ENCODE results near the gene CTDP1. TPM values are rescaled to one million over a fixed set of nuclear protein-coding genes. Genes with fewer than 3 reads are reported as not detected.
A peak's percentile ranks its signal among the peaks of the same experiment; 100 is the strongest.

Gene CTDP1
- 10 to 100 TPM; 18.6 to 35.3 (median 27.4) TPM for total RNA-seq

GRCh38 chr18:79679552-79680099 is at the start of gene CTDP1:
Gene CTDP1, plus strand, starts transcription at chr18:79679803. Its CDS starts 145 bp downstream, at chr18:79679948.
- TF ChIP-seq EP300 (IDR thresholded peaks at IDR 0.05): no peak
- no peak for TF ChIP-seq CTCF (IDR thresholded peaks at IDR 0.05)
- peak in 2 of 3 donors; percentile 25 to 49 for TF ChIP-seq POLR2AphosphoS5 (IDR thresholded peaks at IDR 0.05)
- peak in 1 of 2 donors; percentile 52 for TF ChIP-seq POLR2A (IDR thresholded peaks at IDR 0.05)
- H3K27me3 ChIP-seq: no peaks in the 10 kb centered on the region
- no peaks in the 10 kb centered on the region for H3K9me3 ChIP-seq
- peak within 1 kb of the TSS; percentile 99 for H3K27ac ChIP-seq
- peak within 1 kb of the TSS; percentile 99 for H3K4me3 ChIP-seq
- no peaks in the 10 kb centered on the region for H3K36me3 ChIP-seq
- no CpG with 5 or more reads among the region's 88 CpGs for WGBS
- DNase-seq (ENCODE audit: low spot score in 2 of 2): peak; percentile 92 to 96
- peaks cover 40% of the 10 kb centered on the region for H3K4me1 ChIP-seq

- H3K4me3 ChIP-seq: no peak overlapping the region
- H3K27me3 ChIP-seq: no peaks in the 10 kb centered on the region
- no peaks in the 10 kb centered on the region for H3K9me3 ChIP-seq
- no peaks in the 10 kb centered on the region for H3K4me1 ChIP-seq
- no peak overlapping the region for H3K27ac ChIP-seq
- DNase-seq (ENCODE audit: low spot score in 2 of 2): peak in 1 of 2 donors; percentile 40
- WGBS: 73% methylated on average over 26 of the region's 36 CpGs
- TF ChIP-seq CTCF (IDR thresholded peaks at IDR 0.05) (no peak), POLR2A (IDR thresholded peaks at IDR 0.05) (no peak), EP300 (IDR thresholded peaks at IDR 0.05) (no peak), POLR2AphosphoS5 (IDR thresholded peaks at IDR 0.05) (no peak)
- H3K36me3 ChIP-seq: no peaks in the 10 kb centered on the region
These were observed 49.1 kb upstream of the CTDP1 start for GRCh38 chr18:79630281-79631095.

GRCh38 chr18:79631096-79631507 is 48.5 kb upstream of the CTDP1 start:
- peak in 1 of 2 donors; percentile 58 for DNase-seq (ENCODE audit: low spot score in 2 of 2)
- 89% methylated on average over 19 of the region's 21 CpGs for WGBS
- TF ChIP-seq POLR2AphosphoS5 (IDR thresholded peaks at IDR 0.05) (no peak), CTCF (IDR thresholded peaks at IDR 0.05) (no peak)
- Histone ChIP-seq H3K4me3 (no peak overlapping the region), H3K4me1 (no peaks in the 10 kb centered on the region), H3K9me3 (no peaks in the 10 kb centered on the region), H3K27me3 (no peaks in the 10 kb centered on the region), H3K36me3 (no peaks in the 10 kb centered on the region), H3K27ac (no peak overlapping the region)

GRCh38 chr18:79631761-79632446 is 47.7 kb upstream of the CTDP1 start:
- peaks cover under 1% of the 10 kb centered on the region for H3K27me3 ChIP-seq
- no peak overlapping the region for H3K27ac ChIP-seq
- H3K4me1 ChIP-seq: no peaks in the 10 kb centered on the region
- no peaks in the 10 kb centered on the region for H3K36me3 ChIP-seq
- 94% methylated on average over 9 of the region's 12 CpGs for WGBS
- no peak for TF ChIP-seq POLR2A (IDR thresholded peaks at IDR 0.05)
- no peak for TF ChIP-seq EP300 (IDR thresholded peaks at IDR 0.05)
- TF ChIP-seq CTCF (IDR thresholded peaks at IDR 0.05): no peak
- no peak for TF ChIP-seq POLR2AphosphoS5 (IDR thresholded peaks at IDR 0.05)
- DNase-seq (ENCODE audit: low spot score in 2 of 2): peak in 1 of 2 donors; percentile 48
- no peak overlapping the region for H3K4me3 ChIP-seq
- H3K9me3 ChIP-seq: no peaks in the 10 kb centered on the region

GRCh38 chr18:79632765-79633164 is 46.8 kb upstream of the CTDP1 start:
- TF ChIP-seq POLR2AphosphoS5 (IDR thresholded peaks at IDR 0.05) (no peak), EP300 (IDR thresholded peaks at IDR 0.05) (no peak), POLR2A (IDR thresholded peaks at IDR 0.05) (no peak), CTCF (IDR thresholded peaks at IDR 0.05) (no peak)
- WGBS: 89% methylated on average over 14 of the region's 14 CpGs
- DNase-seq (ENCODE audit: low spot score in 2 of 2): peak in 1 of 2 donors; percentile 21
- Histone ChIP-seq H3K27ac (no peak overlapping the region), H3K36me3 (no peaks in the 10 kb centered on the region), H3K4me1 (peaks cover 2% of the 10 kb centered on the region), H3K4me3 (no peak overlapping the region), H3K27me3 (peaks cover 9% of the 10 kb centered on the region), H3K9me3 (no peaks in the 10 kb centered on the region)

Data from suprapubic skin (tissue), 4 donors.